Stimulated activated CD8-positive, alpha-beta memory T cell treated with anti-CD3 and anti-CD28 coated beads, Interleukin-2, amount 100 ng/mL, for 48 hours (primary cell): Measurements from ENCODE around the gene NRG3.
"Not testable (repeated sequence)": the region's sequence is repeated elsewhere in the genome, so short reads cannot be mapped to it uniquely, and the experiment has no call there.

Source experiments
- DNase-seq, 2 donors: peaks; one replicate each; pipeline ENCODE4 v3.0.0-alpha.2; 2020; ENCODE audit warnings: low read depth in 2 of 2

NRG3 gene

GRCh38 chr10:82980321-82980720, 1105.3 kb downstream of the NRG3 start:
- DNase-seq = no peak

- DNase-seq = no peak
Observed at GRCh38 chr10:82981137-82981723, 1106.2 kb downstream of the NRG3 start.

GRCh38 chr10:82982110-82982608, 1107.2 kb downstream of the NRG3 start:
- DNase-seq = no peak

- no peak for DNase-seq
Observed at GRCh38 chr10:82986216-82986615, 1111.2 kb downstream of the NRG3 start.

- not testable (repeated sequence) for DNase-seq
Observed at GRCh38 chr10:83006479-83006878, 1131.5 kb downstream of the NRG3 start.

GRCh38 chr10:83007510-83007909, 1132.5 kb downstream of the NRG3 start:
- no peak for DNase-seq

- DNase-seq = no peak
Observed at GRCh38 chr10:83012866-83013265, 1137.9 kb downstream of the NRG3 start.

- no peak for DNase-seq
Observed at GRCh38 chr10:83017076-83017867, 1142.3 kb downstream of the NRG3 start.

GRCh38 chr10:83023662-83024061, 1148.7 kb downstream of the NRG3 start:
- DNase-seq = no peak
